DND-41 (cell line): ENCODE data around the gene RNF217.

Source experiments
- ATAC-seq: fragments of 200-7000 bp; cut with Tn5 transposase; 3 replicates; pipeline ENCODE4 v1.9.1; 2021; ENCODE audit warnings: low read depth; ENCODE audit not compliant: insufficient read depth
- DNase-seq: peaks from one replicate; pipeline ENCODE4 v3.0.0-alpha.2; 2020
- H2AFZ ChIP-seq: 2 replicates; pipeline ENCODE4 v1.6.0; 2012; ENCODE audit warnings: low read depth, low read length
- H3K27ac ChIP-seq: 2 replicates; pipeline ENCODE4 v1.5.1; 2012; ENCODE audit warnings: low read length, inconsistent platforms
- H3K27me3 ChIP-seq: fragments of 200-600 bp; sonication (generic); 2 replicates; pipeline ENCODE4 v1.6.0; 2012; ENCODE audit warnings: low read length, mild to moderate bottlenecking, inconsistent platforms; ENCODE audit not compliant: insufficient read depth, poor library complexity
- H3K36me3 ChIP-seq: 2 replicates; pipeline ENCODE4 v1.5.1; 2012; ENCODE audit warnings: low read length, inconsistent platforms; ENCODE audit not compliant: insufficient read depth
- H3K4me1 ChIP-seq: 2 replicates; pipeline ENCODE4 v1.5.1; 2012; ENCODE audit warnings: mild to moderate bottlenecking, low read length; ENCODE audit not compliant: insufficient read depth
- H3K4me2 ChIP-seq: 2 replicates; pipeline ENCODE4 v1.6.0; 2012; ENCODE audit warnings: mild to moderate bottlenecking, moderate library complexity, low read length, inconsistent platforms; ENCODE audit not compliant: insufficient read depth
- H3K4me3 ChIP-seq, 2 experiments: fragments of 200-600 bp in 1 of 2; shearing (Covaris generic) in 1 of 2; 2 replicates each; pipeline ENCODE4 v1.5.1; 2012 to 2016; ENCODE audit warnings: inconsistent platforms in 2 of 2, low read length in 2 of 2, mild to moderate bottlenecking in 2 of 2, low read depth in 1 of 2, moderate library complexity in 1 of 2
- H3K79me2 ChIP-seq: 2 replicates; pipeline ENCODE4 v1.6.0; 2012; ENCODE audit warnings: low read length, inconsistent platforms; ENCODE audit not compliant: insufficient read depth
- H3K9ac ChIP-seq: 2 replicates; pipeline ENCODE4 v1.6.0; 2012; ENCODE audit warnings: low read depth, mild to moderate bottlenecking, inconsistent platforms, low read length, moderate library complexity
- H3K9me3 ChIP-seq: 2 replicates; pipeline ENCODE4 v1.5.1; 2012; ENCODE audit warnings: low read length, moderate library complexity, mild to moderate bottlenecking, inconsistent platforms; ENCODE audit not compliant: insufficient read depth, severe bottlenecking
- H4K20me1 ChIP-seq: 2 replicates; pipeline ENCODE4 v1.6.0; 2012; ENCODE audit warnings: low read length; ENCODE audit not compliant: insufficient read depth
- EZH2 ChIP-seq: IDR thresholded peaks from 3 replicates; pipeline ENCODE4 v1.6.1; 2012; ENCODE audit warnings: borderline replicate concordance, low read depth, mild to moderate bottlenecking, moderate library complexity, low read length, inconsistent platforms; ENCODE audit not compliant: severe bottlenecking
- TF ChIP-seq, protein P1 (sequence below): IDR thresholded peaks from 2 replicates; pipeline ENCODE4 v1.5.1; 2012; ENCODE audit warnings: borderline replicate concordance, low read length, moderate library complexity, mild to moderate bottlenecking; ENCODE audit not compliant: poor library complexity, severe bottlenecking; ENCODE audit errors: extremely low read depth

RNF217 gene

DNA sequence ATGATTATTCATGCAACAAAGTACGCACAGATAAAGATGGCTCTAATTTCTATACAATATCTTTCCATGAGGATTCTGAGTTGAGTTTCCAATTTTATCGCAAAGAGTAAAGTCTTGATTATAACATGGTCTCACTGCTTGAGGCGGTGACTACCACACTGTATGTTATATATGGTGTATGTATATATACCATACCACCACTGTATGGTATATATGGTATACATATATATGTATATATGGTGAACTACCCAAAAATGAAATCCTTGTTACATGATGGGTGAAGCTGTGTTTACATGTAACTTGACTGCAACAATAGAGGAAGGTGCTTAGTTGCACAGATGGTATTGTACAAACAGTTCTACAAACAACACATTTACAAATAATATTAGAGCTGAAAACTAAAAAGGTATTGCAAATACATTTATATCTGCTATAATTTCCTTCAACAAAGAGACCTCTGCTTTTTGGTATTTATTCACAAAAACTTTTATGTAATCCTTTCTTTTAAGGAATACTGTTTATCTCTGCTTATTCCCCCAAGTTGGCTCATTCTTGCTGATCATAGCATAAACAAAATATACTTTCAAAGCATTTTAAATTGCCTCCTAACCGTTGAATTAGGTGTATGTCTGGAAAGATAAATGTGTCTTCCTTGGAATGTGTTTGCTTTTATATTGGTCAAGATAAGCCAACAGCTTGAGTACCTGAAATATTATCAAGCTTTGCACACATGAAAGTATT is 113.7 kb downstream of the RNF217 start:
- TF ChIP-seq, protein P1, sequence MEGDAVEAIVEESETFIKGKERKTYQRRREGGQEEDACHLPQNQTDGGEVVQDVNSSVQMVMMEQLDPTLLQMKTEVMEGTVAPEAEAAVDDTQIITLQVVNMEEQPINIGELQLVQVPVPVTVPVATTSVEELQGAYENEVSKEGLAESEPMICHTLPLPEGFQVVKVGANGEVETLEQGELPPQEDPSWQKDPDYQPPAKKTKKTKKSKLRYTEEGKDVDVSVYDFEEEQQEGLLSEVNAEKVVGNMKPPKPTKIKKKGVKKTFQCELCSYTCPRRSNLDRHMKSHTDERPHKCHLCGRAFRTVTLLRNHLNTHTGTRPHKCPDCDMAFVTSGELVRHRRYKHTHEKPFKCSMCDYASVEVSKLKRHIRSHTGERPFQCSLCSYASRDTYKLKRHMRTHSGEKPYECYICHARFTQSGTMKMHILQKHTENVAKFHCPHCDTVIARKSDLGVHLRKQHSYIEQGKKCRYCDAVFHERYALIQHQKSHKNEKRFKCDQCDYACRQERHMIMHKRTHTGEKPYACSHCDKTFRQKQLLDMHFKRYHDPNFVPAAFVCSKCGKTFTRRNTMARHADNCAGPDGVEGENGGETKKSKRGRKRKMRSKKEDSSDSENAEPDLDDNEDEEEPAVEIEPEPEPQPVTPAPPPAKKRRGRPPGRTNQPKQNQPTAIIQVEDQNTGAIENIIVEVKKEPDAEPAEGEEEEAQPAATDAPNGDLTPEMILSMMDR = no peak
- TF ChIP-seq EZH2 = no peak

DNA sequence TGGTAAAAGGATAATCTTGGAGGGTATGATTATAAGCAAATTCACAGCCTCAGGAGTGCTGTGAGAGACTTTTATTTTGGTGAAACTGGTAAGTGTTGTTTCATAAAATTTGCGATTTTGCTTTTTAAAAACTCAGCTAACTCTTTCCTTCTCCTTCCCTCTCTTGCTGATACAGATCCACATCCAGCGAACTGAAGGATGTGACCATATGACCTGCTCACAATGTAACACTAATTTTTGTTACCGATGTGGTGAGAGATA is 114.2 kb downstream of the RNF217 start:
- no peak overlapping the region for H3K27ac ChIP-seq
- no peaks in the 10 kb centered on the region for H3K9me3 ChIP-seq
- no peaks in the 10 kb centered on the region for H3K36me3 ChIP-seq
- DNase-seq (no peak), ATAC-seq (no peak)
- TF ChIP-seq, protein P1 = no peak
- TF ChIP-seq EZH2 = no peak
- no peak overlapping the region for H3K4me2 ChIP-seq
- no peak overlapping the region for H3K9ac ChIP-seq
- H4K20me1 ChIP-seq = no peaks in the 10 kb centered on the region
- no peak overlapping the region for H3K4me3 ChIP-seq
- H3K79me2 ChIP-seq = no peaks in the 10 kb centered on the region
- H2AFZ ChIP-seq = no peak overlapping the region
- no peaks in the 10 kb centered on the region for H3K27me3 ChIP-seq
- no peaks in the 10 kb centered on the region for H3K4me1 ChIP-seq

More for the DNA sequence above, 113.7 kb downstream of the RNF217 start:
- no peaks in the 10 kb centered on the region for H3K27me3 ChIP-seq
- DNase-seq (no peak), ATAC-seq (no peak)
- H4K20me1 ChIP-seq = no peaks in the 10 kb centered on the region
- H3K4me1 ChIP-seq = no peaks in the 10 kb centered on the region
- no peak overlapping the region for H3K4me2 ChIP-seq
- no peak overlapping the region for H3K27ac ChIP-seq
- H3K4me3 ChIP-seq = no peak overlapping the region
- H3K36me3 ChIP-seq = no peaks in the 10 kb centered on the region
- no peak overlapping the region for H3K9ac ChIP-seq
- H2AFZ ChIP-seq = no peak overlapping the region
- H3K9me3 ChIP-seq = no peaks in the 10 kb centered on the region
- no peaks in the 10 kb centered on the region for H3K79me2 ChIP-seq

DNA sequence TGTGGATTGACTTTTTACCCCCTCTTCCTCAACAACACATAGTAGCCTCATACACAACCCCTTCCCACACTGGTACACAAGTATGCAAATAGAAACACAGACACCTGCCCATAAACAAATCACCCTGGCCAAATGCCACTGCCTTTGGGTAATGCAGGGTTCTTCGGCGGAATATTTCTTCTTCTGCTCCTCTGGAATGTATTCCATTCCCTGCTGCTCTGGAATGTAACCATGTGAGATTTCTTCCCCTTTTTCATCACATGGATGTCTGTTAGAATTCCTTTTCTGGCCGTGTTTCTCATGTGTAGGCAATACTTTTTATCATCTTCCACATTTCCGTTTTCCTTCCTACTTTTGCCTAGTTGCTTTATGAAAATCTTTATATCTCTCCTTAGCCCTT is 115.2 kb downstream of the RNF217 start:
- no peak overlapping the region for H3K27ac ChIP-seq
- H3K79me2 ChIP-seq = no peaks in the 10 kb centered on the region
- no peak overlapping the region for H2AFZ ChIP-seq
- H3K4me1 ChIP-seq = no peaks in the 10 kb centered on the region
- TF ChIP-seq, protein P1 = no peak
- no peak for TF ChIP-seq EZH2
- no peak overlapping the region for H3K4me3 ChIP-seq
- H3K9me3 ChIP-seq = no peaks in the 10 kb centered on the region
- ATAC-seq (no peak), DNase-seq (no peak)
- no peaks in the 10 kb centered on the region for H3K36me3 ChIP-seq
- H3K27me3 ChIP-seq = no peaks in the 10 kb centered on the region
- no peak overlapping the region for H3K9ac ChIP-seq
- no peak overlapping the region for H3K4me2 ChIP-seq
- no peaks in the 10 kb centered on the region for H4K20me1 ChIP-seq
